HEK293 (cell line): ENCODE results near the gene ARFGAP1.

Source experiments
- CTCF ChIA-PET: fragments of 350-600 bp; formaldehyde crosslinking; extraction: SDS; loops from one replicate; lab custom pipeline; 2021; ENCODE audit warnings: antibody characterized with exemption; lab: Yijun Ruan, JAX
- POLR2A ChIA-PET: fragments of 300-600 bp; formaldehyde crosslinking; extraction: SDS; loops from one replicate; lab custom pipeline; 2020; ENCODE audit warnings: antibody characterized with exemption, inconsistent platforms; lab: Yijun Ruan, JAX
- H3K27ac ChIP-seq: fragments of 200-500 bp; sonication (Bioruptor generic); 2 replicates; pipeline ENCODE4 v1.5.1; 2014; ENCODE audit warnings: low read depth, low read length, control low read depth, inconsistent platforms; ENCODE audit errors: extremely low read depth
- H3K36me3 ChIP-seq, 2 experiments: fragments of 200-500 bp in 1 of 2; sonication (Bioruptor generic) in 1 of 2; 1 replicate in 1 of 2; 2 replicates in 1 of 2; pipeline ENCODE4 v1.5.1; 2014 to 2017; ENCODE audit warnings: inconsistent platforms in 2 of 2, low read length in 2 of 2; ENCODE audit not compliant: control insufficient read depth in 2 of 2, insufficient read depth in 1 of 2
- H3K4me1 ChIP-seq: fragments of 200-500 bp; sonication (Bioruptor generic); 2 replicates; pipeline ENCODE4 v1.5.1; 2014; ENCODE audit warnings: mild to moderate bottlenecking, low read length, inconsistent platforms; ENCODE audit not compliant: control insufficient read depth, insufficient read depth
- H3K4me3 ChIP-seq: 2 replicates; pipeline ENCODE4 v1.5.1; 2011; ENCODE audit warnings: low read depth, mild to moderate bottlenecking, control low read depth, low read length, moderate library complexity
- H3K9me3 ChIP-seq: fragments of 200-500 bp; sonication (Bioruptor generic); 2 replicates; pipeline ENCODE4 v1.5.1; 2014; ENCODE audit warnings: low read depth, low read length, inconsistent platforms; ENCODE audit not compliant: control insufficient read depth, insufficient read depth
- HOXD13 ChIP-seq: sonication (generic); formaldehyde crosslinking; IDR thresholded peaks from 2 replicates; pipeline ENCODE4 v1.8.0; 2022; ENCODE audit warnings: missing genetic modification reagents, borderline replicate concordance
- KLF7 ChIP-seq: fragments of 450-650 bp; formaldehyde crosslinking; IDR thresholded peaks from 2 replicates; pipeline ENCODE4 v1.5.1; 2016; ENCODE audit warnings: missing biosample characterization, missing genetic modification characterization, borderline replicate concordance
- MEIS1 ChIP-seq: sonication (generic); formaldehyde crosslinking; IDR thresholded peaks from 2 replicates; pipeline ENCODE4 v1.8.1; 2022; ENCODE audit warnings: missing genetic modification reagents, mild to moderate bottlenecking, borderline replicate concordance
- OVOL3 ChIP-seq: fragments of 450-650 bp; formaldehyde crosslinking; IDR thresholded peaks from 2 replicates; pipeline ENCODE4 v1.5.1; 2016; ENCODE audit warnings: missing biosample characterization, missing genetic modification characterization
- PATZ1 ChIP-seq: fragments of 450-650 bp; formaldehyde crosslinking; IDR thresholded peaks from 2 replicates; pipeline ENCODE4 v1.5.1; 2016; ENCODE audit warnings: missing biosample characterization, missing genetic modification characterization
- SCRT2 ChIP-seq: fragments of 450-650 bp; formaldehyde crosslinking; IDR thresholded peaks from 2 replicates; pipeline ENCODE4 v1.5.1; 2016; ENCODE audit warnings: missing biosample characterization, missing genetic modification characterization
- SP3 ChIP-seq: fragments of 450-650 bp; formaldehyde crosslinking; IDR thresholded peaks from 2 replicates; pipeline ENCODE4 v1.5.1; 2016; ENCODE audit warnings: missing biosample characterization, missing genetic modification characterization
- SP7 ChIP-seq: fragments of 450-650 bp; formaldehyde crosslinking; IDR thresholded peaks from 2 replicates; pipeline ENCODE4 v1.5.1; 2016; ENCODE audit warnings: missing biosample characterization, missing genetic modification characterization
- TSHZ1 ChIP-seq: fragments of 450-650 bp; formaldehyde crosslinking; IDR thresholded peaks from 2 replicates; pipeline ENCODE4 v1.5.1; 2016; ENCODE audit warnings: missing biosample characterization, missing genetic modification characterization, borderline replicate concordance
- ZBTB20 ChIP-seq: fragments of 450-650 bp; formaldehyde crosslinking; IDR thresholded peaks from 2 replicates; pipeline ENCODE4 v1.5.1; 2016; ENCODE audit warnings: missing biosample characterization, missing genetic modification characterization
- ZBTB21 ChIP-seq: fragments of 450-650 bp; formaldehyde crosslinking; IDR thresholded peaks from 2 replicates; pipeline ENCODE4 v1.5.1; 2017; ENCODE audit warnings: missing biosample characterization, missing genetic modification characterization
- ZBTB8A ChIP-seq: fragments of 450-650 bp; formaldehyde crosslinking; IDR thresholded peaks from 2 replicates; pipeline ENCODE4 v1.5.1; 2016; ENCODE audit warnings: missing biosample characterization, missing genetic modification characterization
- ZFHX2 ChIP-seq: fragments of 450-650 bp; formaldehyde crosslinking; conservative IDR thresholded peaks from 2 replicates; pipeline ENCODE4 v1.5.1; 2016; ENCODE audit warnings: missing biosample characterization, missing genetic modification characterization
- ZNF280C ChIP-seq: fragments of 450-650 bp; formaldehyde crosslinking; IDR thresholded peaks from 2 replicates; pipeline ENCODE4 v1.5.1; 2016; ENCODE audit warnings: missing biosample characterization, missing genetic modification characterization
- ZNF37A ChIP-seq: fragments of 450-650 bp; IDR thresholded peaks from 2 replicates; pipeline ENCODE4 v1.5.1; 2018; ENCODE audit warnings: missing biosample characterization, missing genetic modification characterization
- ZNF488 ChIP-seq: fragments of 450-650 bp; formaldehyde crosslinking; IDR thresholded peaks from 2 replicates; pipeline ENCODE4 v1.5.1; 2016; ENCODE audit warnings: missing biosample characterization, missing genetic modification characterization
- ZNF670 ChIP-seq: fragments of 450-650 bp; formaldehyde crosslinking; IDR thresholded peaks from 2 replicates; pipeline ENCODE4 v1.5.1; 2016; ENCODE audit warnings: missing biosample characterization, missing genetic modification characterization, low read depth
- ZNF701 ChIP-seq: fragments of 450-650 bp; formaldehyde crosslinking; IDR thresholded peaks from 2 replicates; pipeline ENCODE4 v1.5.1; 2016; ENCODE audit warnings: missing biosample characterization, missing genetic modification characterization
- ZNF76 ChIP-seq: fragments of 450-650 bp; formaldehyde crosslinking; IDR thresholded peaks from 2 replicates; pipeline ENCODE4; 2016; ENCODE audit warnings: low read depth, missing biosample characterization, missing genetic modification characterization, borderline replicate concordance
- ZSCAN18 ChIP-seq: fragments of 450-650 bp; formaldehyde crosslinking; IDR thresholded peaks from 2 replicates; pipeline ENCODE4 v1.5.1; 2016; ENCODE audit warnings: missing biosample characterization, missing genetic modification characterization
- ZSCAN23 ChIP-seq: fragments of 450-650 bp; formaldehyde crosslinking; IDR thresholded peaks from 2 replicates; pipeline ENCODE4 v1.5.1; 2016; ENCODE audit warnings: missing biosample characterization, missing genetic modification characterization
- ZSCAN30 ChIP-seq: fragments of 450-650 bp; IDR thresholded peaks from 2 replicates; pipeline ENCODE4 v1.5.1; 2018; ENCODE audit warnings: missing biosample characterization, mild to moderate bottlenecking, missing genetic modification characterization, moderate library complexity

The ARFGAP1 gene

GRCh38 chr20:63290677-63291472 lies 18.3 kb downstream of the ARFGAP1 start (continued):
- TF ChIP-seq ZNF488 (tag by site-specific recombination) (no peak), TSHZ1 (tag by site-specific recombination) (no peak)

GRCh38 chr20:63291811-63292210 lies 19.2 kb downstream of the ARFGAP1 start:
- ChIA-PET CTCF (interaction anchor here (0.6 to 7.4 kb wide), 8 partner anchors 11 to 111 kb away, joined by 3 to 85 read pairs (median 3); no protein-coding TSS in a partner anchor), POLR2A (interaction anchor here (2.4 kb wide), 1 partner anchor 68 kb away, joined by 6 read pairs; no protein-coding TSS in a partner anchor)
- no peak for TF ChIP-seq ZSCAN23 (tag by site-specific recombination)
- TF ChIP-seq ZFHX2 (tag by site-specific recombination): no peak
- TF ChIP-seq ZSCAN30 (tag by site-specific recombination): no peak
- TF ChIP-seq KLF7 (tag by site-specific recombination): no peak
- TF ChIP-seq ZBTB8A: no peak
- no peak for TF ChIP-seq OVOL3
- no peak for TF ChIP-seq SP3 (tag by site-specific recombination)
- TF ChIP-seq ZNF76: no peak
- no peak for TF ChIP-seq ZSCAN18 (tag by site-specific recombination)
- TF ChIP-seq ZNF280C (tag by site-specific recombination): no peak
- TF ChIP-seq MEIS1: no peak
- TF ChIP-seq HOXD13 (CRISPR knock-in tag): no peak
- no peak for TF ChIP-seq ZBTB21 (tag by site-specific recombination)
- no peak for TF ChIP-seq ZNF670
- no peak for TF ChIP-seq ZBTB20 (tag by site-specific recombination)
- no peak for TF ChIP-seq SP7 (tag by site-specific recombination)
- no peak for TF ChIP-seq ZNF701 (tag by site-specific recombination)
- TF ChIP-seq ZNF37A (tag by site-specific recombination): no peak
- TF ChIP-seq SCRT2 (tag by site-specific recombination): no peak
- no peak for TF ChIP-seq PATZ1 (tag by site-specific recombination)
- no peaks in the 10 kb centered on the region for H3K9me3 ChIP-seq
- H3K4me3 ChIP-seq: no peak overlapping the region
- H3K4me1 ChIP-seq: no peaks in the 10 kb centered on the region
- H3K36me3 ChIP-seq: peaks cover 0 to 28% of the 10 kb centered on the region in 2 experiments; a peak in 1 of 3 replicates
- H3K27ac ChIP-seq: no peak overlapping the region
